ENCODE data around the gene UNC13D.

DNA sequence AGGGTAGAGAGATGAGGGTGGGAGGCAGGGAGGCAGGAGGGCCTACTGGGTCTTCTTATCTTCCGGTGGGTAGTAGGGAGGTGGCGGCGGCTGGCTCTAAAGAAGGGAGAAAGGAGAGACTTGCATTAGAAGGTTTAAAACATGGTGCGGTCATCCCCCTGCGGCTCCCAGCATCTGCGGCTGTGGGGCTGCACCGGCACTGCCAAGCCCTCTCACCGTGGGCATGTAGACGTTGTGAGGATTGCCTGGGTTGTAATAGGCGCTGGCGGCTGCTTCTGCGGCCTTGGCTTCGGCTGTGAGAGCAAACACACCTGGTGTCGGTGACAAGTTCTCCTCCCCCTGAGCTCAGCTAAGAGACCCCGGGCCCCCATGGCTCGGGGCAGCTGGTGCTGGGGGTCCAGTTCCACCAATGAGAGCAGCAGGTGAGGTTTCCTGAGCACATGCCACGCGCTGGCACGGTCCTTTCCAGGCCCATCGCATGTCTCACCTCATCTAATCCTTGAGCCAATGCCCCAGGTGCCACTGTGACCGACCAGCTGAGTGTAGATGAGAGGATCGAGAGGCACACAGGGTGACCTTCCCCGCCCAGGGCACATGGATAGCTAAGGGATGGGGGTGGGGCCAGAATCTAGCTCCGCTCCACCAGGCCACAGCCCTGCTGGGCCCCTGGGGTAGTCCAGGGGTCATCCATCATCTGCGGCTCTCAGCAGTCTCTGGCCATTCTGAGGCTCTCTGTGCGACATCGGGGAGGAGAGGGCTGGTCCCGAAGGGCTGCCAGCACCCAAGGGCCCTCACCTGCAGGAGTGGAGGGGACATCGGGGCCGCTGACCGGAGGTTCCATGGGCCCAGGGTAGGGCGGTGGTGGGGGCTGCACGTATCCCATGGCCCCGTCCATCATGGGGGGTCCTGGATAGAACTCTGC is 2.7 kb upstream of the UNC13D start:
- TF ChIP-seq CTCF (optimal IDR thresholded peaks at IDR 0.05 in 1 of 3, IDR thresholded peaks at IDR 0.05 in 1 of 3, conservative IDR thresholded peaks at IDR 0.05 in 1 of 3; ENCODE audit: extremely low read depth in 1 of 3, insufficient read depth in 2 of 3, low read length in 3 of 3) (no peak), EZH2 (IDR thresholded peaks at IDR 0.05; ENCODE audit: low read length) (no peak)
